Measurements from ENCODE around the gene CDC7. TPM values are rescaled to one million over a fixed set of nuclear protein-coding genes. Genes with fewer than 3 reads are reported as not detected.
A peak's percentile ranks its signal among the peaks of the same experiment; 100 is the strongest.

CDC7 gene
- total and polyA plus RNA-seq, 9 of the 15 experiments (the other 6 are each of a cell fraction or from before 2014, with no cell fraction given) = 22.3 to 66.8 (median 44.2) TPM

- TF ChIP-seq, protein P1, sequence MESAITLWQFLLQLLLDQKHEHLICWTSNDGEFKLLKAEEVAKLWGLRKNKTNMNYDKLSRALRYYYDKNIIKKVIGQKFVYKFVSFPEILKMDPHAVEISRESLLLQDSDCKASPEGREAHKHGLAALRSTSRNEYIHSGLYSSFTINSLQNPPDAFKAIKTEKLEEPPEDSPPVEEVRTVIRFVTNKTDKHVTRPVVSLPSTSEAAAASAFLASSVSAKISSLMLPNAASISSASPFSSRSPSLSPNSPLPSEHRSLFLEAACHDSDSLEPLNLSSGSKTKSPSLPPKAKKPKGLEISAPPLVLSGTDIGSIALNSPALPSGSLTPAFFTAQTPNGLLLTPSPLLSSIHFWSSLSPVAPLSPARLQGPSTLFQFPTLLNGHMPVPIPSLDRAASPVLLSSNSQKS (CRISPR knock-in tag; IDR thresholded peaks at IDR 0.05) = no peak
- TF ChIP-seq WHSC1 (IDR thresholded peaks at IDR 0.05; ENCODE audit: low read length) (no peak), TOE1 (IDR thresholded peaks at IDR 0.05; ENCODE audit: borderline replicate concordance) (no peak), TOE1 (CRISPR knock-in tag; IDR thresholded peaks at IDR 0.05; ENCODE audit: borderline replicate concordance, low read depth) (no peak), NFRKB (IDR thresholded peaks at IDR 0.05; ENCODE audit: low read depth) (peak; percentile 73; the same call in 1 of the 2 replicates), CREB3 (tag; conservative IDR thresholded peaks at IDR 0.05; ENCODE audit: low read depth) (0 out of 2 replicates have a peak, but pooled peaks have one; percentile 56), LARP7 (IDR thresholded peaks at IDR 0.05) (no peak), ZNF766 (CRISPR knock-in tag; conservative IDR thresholded peaks at IDR 0.05) (peak; percentile 71; the same call in 1 of the 2 replicates), ZNF3 (CRISPR knock-in tag; IDR thresholded peaks at IDR 0.05) (no peak), BRD9 (IDR thresholded peaks at IDR 0.05; ENCODE audit: low read depth, partially characterized antibody) (peak; percentile 8), NR4A1 (CRISPR knock-in tag; IDR thresholded peaks at IDR 0.05) (no peak), NR4A1 (tag; IDR thresholded peaks at IDR 0.05) (peak; percentile 61; the same call in 1 of the 2 replicates), ZNF76 (CRISPR knock-in tag; IDR thresholded peaks at IDR 0.05; ENCODE audit: borderline replicate concordance) (0 out of 2 replicates have a peak, but pooled peaks have one; percentile 62), LEF1 (IDR thresholded peaks at IDR 0.05) (0 out of 2 replicates have a peak, but pooled peaks have one; percentile 11), FOXO4 (CRISPR knock-in tag; IDR thresholded peaks at IDR 0.05) (0 out of 2 replicates have a peak, but pooled peaks have one; percentile 71)
- TF ChIP-seq, protein P2, sequence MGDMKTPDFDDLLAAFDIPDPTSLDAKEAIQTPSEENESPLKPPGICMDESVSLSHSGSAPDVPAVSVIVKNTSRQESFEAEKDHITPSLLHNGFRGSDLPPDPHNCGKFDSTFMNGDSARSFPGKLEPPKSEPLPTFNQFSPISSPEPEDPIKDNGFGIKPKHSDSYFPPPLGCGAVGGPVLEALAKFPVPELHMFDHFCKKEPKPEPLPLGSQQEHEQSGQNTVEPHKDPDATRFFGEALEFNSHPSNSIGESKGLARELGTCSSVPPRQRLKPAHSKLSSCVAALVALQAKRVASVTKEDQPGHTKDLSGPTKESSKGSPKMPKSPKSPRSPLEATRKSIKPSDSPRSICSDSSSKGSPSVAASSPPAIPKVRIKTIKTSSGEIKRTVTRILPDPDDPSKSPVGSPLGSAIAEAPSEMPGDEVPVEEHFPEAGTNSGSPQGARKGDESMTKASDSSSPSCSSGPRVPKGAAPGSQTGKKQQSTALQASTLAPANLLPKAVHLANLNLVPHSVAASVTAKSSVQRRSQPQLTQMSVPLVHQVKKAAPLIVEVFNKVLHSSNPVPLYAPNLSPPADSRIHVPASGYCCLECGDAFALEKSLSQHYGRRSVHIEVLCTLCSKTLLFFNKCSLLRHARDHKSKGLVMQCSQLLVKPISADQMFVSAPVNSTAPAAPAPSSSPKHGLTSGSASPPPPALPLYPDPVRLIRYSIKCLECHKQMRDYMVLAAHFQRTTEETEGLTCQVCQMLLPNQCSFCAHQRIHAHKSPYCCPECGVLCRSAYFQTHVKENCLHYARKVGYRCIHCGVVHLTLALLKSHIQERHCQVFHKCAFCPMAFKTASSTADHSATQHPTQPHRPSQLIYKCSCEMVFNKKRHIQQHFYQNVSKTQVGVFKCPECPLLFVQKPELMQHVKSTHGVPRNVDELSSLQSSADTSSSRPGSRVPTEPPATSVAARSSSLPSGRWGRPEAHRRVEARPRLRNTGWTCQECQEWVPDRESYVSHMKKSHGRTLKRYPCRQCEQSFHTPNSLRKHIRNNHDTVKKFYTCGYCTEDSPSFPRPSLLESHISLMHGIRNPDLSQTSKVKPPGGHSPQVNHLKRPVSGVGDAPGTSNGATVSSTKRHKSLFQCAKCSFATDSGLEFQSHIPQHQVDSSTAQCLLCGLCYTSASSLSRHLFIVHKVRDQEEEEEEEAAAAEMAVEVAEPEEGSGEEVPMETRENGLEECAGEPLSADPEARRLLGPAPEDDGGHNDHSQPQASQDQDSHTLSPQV (IDR thresholded peaks at IDR 0.05) = peak; percentile 58
Observed at GRCh38 chr1:91499904-91500755, 521 bp upstream of the CDC7 start (continued).
